Left renal cortex interstitium (tissue), 4 donors: ENCODE data around the gene ECHDC3. TPM values are rescaled to one million over a fixed set of nuclear protein-coding genes. Genes with fewer than 3 reads are reported as not detected.
"Not testable (repeated sequence)": the region's sequence is repeated elsewhere in the genome, so short reads cannot be mapped to it uniquely, and the experiment has no call there.

Experiments used
- DNase-seq, 4 donors: peaks; one replicate each; pipeline ENCODE4 v3.0.0-alpha.2; 2013; ENCODE audit warnings: low read depth in 4 of 4, low spot score in 2 of 4, missing footprints in 1 of 4
- polyA plus RNA-seq, 4 donors: library from polyadenylated mRNA; unstranded; fragments of 120-200 nt; gene quantifications; one replicate each; pipeline ENCODE4 v1.2.1, GENCODE V29; 2013; ENCODE audit not compliant: insufficient read length in 4 of 4

Gene ECHDC3
- 10 to 100 TPM; 11.3 to 17.7 (median 15.1) TPM for polyA plus RNA-seq

DNA sequence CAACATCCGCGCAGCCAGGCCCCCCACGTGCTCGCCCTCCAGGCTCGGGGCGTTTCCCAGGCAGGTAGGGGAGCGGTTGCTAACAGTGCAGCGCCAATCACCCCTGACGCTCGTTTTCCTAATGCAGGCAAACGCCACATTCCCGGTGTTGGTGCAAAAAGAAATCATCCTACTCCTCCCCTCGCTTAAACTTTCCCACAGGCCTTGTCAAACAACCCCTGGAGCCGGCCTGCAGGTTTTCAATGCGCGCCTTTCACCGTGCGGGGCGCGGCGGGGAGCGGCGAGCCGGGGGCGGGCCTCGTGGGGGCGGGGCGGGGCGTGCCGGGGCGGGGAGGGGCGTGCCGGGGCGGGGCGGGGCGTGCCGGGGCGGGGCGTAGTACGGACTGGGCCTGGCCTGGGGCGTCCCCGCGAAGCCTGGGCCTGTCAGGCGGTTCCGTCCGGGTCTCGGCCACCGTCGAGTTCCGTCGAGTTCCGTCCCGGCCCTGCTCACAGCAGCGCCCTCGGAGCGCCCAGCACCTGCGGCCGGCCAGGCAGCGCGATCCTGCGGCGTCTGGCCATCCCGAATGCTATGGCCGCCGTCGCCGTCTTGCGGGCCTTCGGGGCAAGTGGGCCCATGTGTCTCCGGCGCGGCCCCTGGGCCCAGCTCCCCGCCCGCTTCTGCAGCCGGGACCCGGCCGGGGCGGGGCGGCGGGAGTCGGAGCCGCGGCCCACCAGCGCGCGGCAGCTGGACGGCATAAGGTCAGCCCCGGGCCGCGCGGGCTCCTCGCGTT lies at the start of gene ECHDC3:
Gene ECHDC3 (plus strand): TSS at position 374 of the 770 bp plus-strand sequence. CDS start 195 bp downstream, at position 569.
- DNase-seq, result peak in 1 of 4 donors; percentile 21

- DNase-seq, result no peak
Measured at GRCh38 chr10:11693376-11693775, 48.8 kb upstream of the ECHDC3 start.

DNA sequence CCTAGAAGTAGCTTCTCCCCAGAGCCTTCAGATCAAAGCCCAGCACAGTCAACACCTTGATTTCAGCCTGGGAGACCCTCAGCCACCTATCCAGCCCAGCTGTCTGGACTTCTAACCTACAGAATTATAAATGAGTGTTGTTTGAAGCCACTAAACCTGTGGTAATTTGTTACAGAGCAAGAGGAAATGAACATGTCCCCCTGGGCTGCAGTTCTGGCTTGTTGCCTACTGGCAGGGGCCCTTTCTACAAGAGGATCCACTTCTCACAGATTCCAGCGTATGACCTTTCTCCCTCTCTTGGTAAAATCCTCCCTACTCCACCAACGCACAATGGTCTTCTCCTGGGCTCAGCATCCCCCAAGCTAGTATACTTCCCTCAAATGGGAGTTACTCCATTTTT lies 46.4 kb upstream of the ECHDC3 start:
- DNase-seq, result no peak

- no peak for DNase-seq
Measured at GRCh38 chr10:11697718-11698527, 44.3 kb upstream of the ECHDC3 start.

GRCh38 chr10:11698691-11699549 lies 43.3 kb upstream of the ECHDC3 start:
- DNase-seq, result no peak

DNA sequence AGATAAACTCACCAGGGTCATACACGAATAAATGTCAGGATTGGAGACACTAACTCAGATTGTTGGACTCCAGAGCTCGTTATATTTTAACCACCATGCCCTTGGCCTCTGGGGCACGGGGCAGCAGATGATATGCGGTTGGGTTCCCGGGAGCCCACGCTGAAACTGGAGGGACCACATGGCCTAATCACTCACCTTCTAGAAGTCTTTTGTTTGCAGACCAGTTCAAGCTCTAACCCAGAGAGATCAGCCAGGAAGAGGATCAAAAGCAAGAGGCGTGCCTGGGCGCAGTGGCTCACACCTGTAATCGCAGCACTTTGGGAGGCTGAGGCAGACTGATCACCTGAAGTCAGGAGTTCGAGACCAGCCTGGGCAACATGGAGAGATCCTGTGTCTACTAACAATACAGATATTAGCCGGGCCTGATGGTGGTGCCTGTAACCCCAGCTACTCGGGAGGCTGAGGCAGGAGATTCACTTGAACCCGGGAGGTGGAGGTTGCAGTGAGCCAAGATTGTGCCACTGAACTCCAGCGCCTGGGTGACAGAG lies 42.6 kb upstream of the ECHDC3 start:
- DNase-seq, result no peak

DNA sequence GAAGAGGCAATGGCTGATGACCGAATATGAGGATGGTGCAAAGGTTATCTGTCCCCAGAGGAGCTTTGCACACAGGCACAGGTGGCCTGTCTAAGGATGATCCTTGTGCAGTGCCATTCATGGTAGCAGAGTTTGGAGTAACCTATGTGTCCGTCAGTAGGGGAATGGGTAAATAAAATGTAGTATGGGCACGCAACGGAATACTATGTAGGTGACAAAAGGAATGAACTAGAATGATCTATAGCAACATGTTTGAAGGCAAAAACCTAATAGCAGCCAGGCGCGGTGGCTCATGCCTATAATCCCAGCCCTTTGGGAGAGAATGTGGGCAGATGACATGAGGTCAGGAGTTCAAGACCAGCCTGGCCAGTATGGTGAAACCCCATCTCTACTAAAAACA lies 41.6 kb upstream of the ECHDC3 start:
- no peak for DNase-seq

DNA sequence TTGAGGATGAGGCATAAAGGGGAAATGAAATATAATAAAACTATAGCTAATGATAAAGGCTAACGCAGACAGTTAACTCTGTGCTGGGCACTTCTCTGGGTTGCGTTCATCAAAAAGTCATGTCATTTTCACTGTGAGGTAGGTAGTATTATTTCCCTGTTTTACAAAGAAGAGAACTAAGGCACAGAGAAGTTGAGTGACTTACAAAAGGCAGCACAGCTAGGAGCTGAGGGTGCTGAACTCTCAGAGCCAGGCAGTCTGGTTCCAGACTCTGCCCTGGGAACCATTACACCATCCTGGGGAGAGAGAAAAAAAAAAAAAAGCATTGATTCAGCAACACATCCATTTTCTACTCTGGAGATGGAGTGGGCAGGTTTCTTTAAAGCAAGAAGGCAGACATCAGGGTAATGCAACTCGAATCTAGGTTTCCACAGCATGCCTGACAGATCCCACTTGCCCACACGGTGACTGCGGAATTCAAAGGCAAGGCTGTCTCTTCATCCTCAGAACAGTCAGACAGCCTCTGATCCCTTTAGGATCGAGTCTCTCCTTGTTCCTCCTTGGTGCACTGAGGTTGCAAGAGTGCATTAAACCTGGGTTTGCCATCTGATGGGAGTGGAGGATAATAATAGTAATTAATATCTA lies 40.6 kb upstream of the ECHDC3 start:
- no peak for DNase-seq

- DNase-seq, result no peak
Measured at GRCh38 chr10:11702264-11702663, 39.9 kb upstream of the ECHDC3 start.

DNA sequence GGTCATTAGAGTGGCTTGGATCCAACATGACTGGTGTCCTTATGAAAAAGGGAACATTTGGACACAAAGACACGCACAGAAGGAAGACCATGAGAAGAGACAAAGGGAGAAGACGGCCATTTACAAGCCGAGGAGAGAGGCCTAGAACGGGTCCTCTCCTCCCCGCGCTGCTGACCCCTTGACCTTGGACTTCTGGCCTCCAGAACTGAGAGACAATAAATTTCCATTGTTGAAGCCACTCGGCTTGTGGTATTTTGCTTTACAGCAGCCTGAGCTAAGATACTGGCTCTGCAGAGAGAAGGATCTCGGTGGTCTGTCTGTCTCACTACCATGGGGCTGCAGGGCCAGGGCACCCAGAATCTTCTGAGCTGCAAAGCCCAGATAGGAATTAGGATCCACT lies 38.1 kb upstream of the ECHDC3 start:
- no peak for DNase-seq

GRCh38 chr10:11705722-11706121 lies 36.5 kb upstream of the ECHDC3 start:
- DNase-seq, result no peak

GRCh38 chr10:11706895-11707567 lies 35.2 kb upstream of the ECHDC3 start:
- no peak for DNase-seq

GRCh38 chr10:11707624-11708350 lies 34.4 kb upstream of the ECHDC3 start:
- no peak for DNase-seq

GRCh38 chr10:11708801-11709200 lies 33.4 kb upstream of the ECHDC3 start:
- not testable (repeated sequence) for DNase-seq

DNA sequence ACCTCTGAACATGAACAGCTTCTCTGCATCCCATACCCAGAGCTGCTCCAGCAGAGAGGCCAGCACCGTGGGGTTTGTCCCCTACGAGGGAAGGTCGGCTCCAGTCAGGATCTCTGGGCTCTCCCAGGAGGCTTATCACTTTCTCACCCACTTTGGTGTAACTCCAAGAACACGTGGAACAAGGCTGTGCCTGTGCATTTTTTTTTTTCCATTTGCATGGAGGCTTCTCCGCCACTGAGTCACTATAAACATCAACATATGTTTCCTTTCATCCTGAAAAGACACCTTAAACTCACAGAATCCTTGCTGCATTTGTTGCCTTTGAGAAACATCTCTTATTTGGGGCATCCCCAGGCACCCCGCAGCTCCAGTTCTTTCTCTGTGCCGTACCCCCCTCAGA lies 29.4 kb upstream of the ECHDC3 start:
- DNase-seq, result no peak

DNA sequence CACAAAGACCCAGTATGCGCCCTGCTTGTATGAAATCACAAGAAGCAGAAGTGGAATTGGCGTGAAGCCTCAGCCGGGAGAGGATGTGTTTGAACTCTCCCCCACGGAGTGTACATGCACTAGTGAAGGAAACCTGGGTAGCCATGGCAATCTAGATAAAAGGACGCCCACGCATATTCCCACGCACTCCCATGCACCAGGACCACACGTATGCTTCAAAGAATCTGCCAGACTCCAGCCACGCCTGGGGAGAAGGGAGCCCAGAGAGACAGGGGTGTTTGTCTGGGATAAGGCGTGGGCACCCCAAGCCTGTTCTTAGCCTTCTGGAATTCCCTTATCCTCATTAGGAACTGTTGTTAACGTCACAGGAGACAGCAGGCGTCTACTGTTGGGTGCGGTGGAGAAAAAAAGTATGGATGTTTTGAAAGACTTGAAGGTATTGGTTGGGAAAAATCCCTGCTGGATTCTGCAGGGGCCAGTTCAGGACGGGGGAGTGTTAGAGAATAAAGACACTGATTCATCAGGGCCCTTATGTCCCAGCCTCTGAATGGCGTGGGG lies 28.9 kb upstream of the ECHDC3 start:
- DNase-seq, result no peak

DNA sequence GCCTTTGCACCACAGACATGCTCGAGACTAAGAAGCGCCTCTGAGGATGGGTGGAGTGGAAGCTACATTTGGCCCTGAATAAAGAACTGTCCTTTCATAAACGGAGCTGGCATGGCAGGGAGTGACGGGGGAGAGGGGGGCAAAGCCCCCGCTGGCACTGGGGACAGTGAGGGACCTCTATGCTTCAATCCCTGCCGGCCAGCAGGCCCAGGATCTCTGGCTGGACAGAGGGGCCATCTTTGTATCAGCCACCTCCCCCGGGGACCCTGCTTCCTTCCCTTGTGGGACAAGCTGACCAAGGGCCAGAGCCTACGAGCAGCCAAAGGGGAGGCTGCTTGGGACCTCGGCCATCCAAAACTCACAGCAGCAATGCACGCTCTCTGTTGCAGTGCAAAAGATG lies 28.2 kb upstream of the ECHDC3 start:
- DNase-seq, result no peak

DNA sequence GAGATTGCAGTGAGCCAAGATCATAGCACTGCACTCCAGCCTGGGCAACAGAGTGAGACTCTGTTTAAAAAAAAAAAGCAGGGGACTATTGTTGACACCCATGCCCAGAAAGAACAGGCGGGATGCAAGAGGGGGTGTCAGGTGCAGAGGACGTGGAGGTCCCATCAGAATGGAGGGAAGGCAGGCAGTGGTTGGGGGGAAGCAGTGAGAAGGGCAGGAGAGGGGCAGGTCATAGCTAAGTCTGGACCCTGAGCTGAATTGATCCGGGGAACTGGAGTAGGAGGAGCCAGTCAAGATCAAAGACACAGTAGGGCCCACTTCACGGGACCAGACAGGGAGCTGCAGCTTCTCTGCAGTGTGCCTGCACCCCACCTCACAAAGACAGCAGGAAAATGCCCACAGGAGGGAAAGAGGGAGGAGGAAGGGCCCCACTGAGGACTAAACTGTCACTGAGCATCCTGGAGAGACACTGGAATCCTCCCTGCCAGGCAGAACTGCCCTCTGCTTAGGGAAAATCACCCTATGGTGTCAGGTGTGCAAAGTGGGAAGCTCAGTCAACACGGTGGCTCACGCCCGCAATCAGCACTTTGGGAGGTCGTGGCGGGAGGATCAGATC lies 27.3 kb upstream of the ECHDC3 start:
- no peak for DNase-seq
